ENCODE data around the gene APOE. TPM values are rescaled to one million over a fixed set of nuclear protein-coding genes. Genes with fewer than 3 reads are reported as not detected.

Gene APOE
- total and polyA plus RNA-seq, 2 of the 8 experiments (the other 6 are each of a cell fraction or from before 2014, with no cell fraction given) = 629 to 1,258 TPM

GRCh38 chr19:44882063-44882462 is 23.5 kb upstream of the APOE start:
- Histone ChIP-seq H2AFZ (ENCODE audit: low read length) (no peak overlapping the region), H3K14ac (ENCODE audit: insufficient read length) (no peak overlapping the region), H4K8ac (ENCODE audit: extremely low read depth, insufficient read depth, low read length) (peak overlapping the region; percentile 53; the same call in 1 of the 2 replicates), H3K4me2 (ENCODE audit: insufficient read depth in 1 of 2, low read depth in 2 of 2, low read length in 2 of 2) (no peak overlapping the region), H3K9ac (replicated peaks in 1 of 4; ENCODE audit: extremely low read depth in 1 of 4, low read depth in 3 of 4, low read length in 3 of 4) (no peak overlapping the region; a peak in 1 of 7 replicates), H3K4me1 (replicated peaks in 1 of 4; ENCODE audit: control insufficient read depth in 3 of 4, insufficient read depth in 4 of 4, low read length in 3 of 4) (peaks cover 0 to 20% (median 3%) of the 10 kb centered on the region in 4 experiments; a peak in 5 of 7 replicates), H3K9me3 (ENCODE audit: insufficient read depth in 2 of 2, low read depth in 1 of 2, low read length in 1 of 2) (no peaks in the 10 kb centered on the region), H3K79me1 (ENCODE audit: low read depth, low read length) (no peaks in the 10 kb centered on the region), H3K4ac (replicated peaks; ENCODE audit: insufficient read length, low read depth, low read length) (no peak overlapping the region), H2BK12ac (ENCODE audit: low read depth, low read length) (no peak overlapping the region), H3K23me2 (ENCODE audit: low read depth, low read length) (no peaks in the 10 kb centered on the region), H4K5ac (ENCODE audit: insufficient read length, low read depth, low read length) (no peak overlapping the region), H2BK5ac (ENCODE audit: low read depth, low read length) (no peak overlapping the region), H3K18ac (ENCODE audit: extremely low read depth, low read length) (no peak overlapping the region), H3K56ac (replicated peaks; ENCODE audit: insufficient read length, low read depth, low read length) (no peak overlapping the region), H4K91ac (replicated peaks; ENCODE audit: insufficient read length, low read length) (no peak overlapping the region), H2BK20ac (ENCODE audit: low read length) (no peak overlapping the region), H2BK15ac (ENCODE audit: low read length) (no peak overlapping the region), H3K23ac (ENCODE audit: insufficient read length) (no peak overlapping the region), H2AK5ac (ENCODE audit: low read depth, low read length) (no peak overlapping the region; the same call in 1 of the 2 replicates), H3K27me3 (replicated peaks in 1 of 4; ENCODE audit: control insufficient read depth in 3 of 4, extremely low read depth in 1 of 4, insufficient read depth in 3 of 4, low read length in 3 of 4) (no peaks in the 10 kb centered on the region), H3K27ac (ENCODE audit: low read depth, low read length) (no peak overlapping the region), H3K36me3 (ENCODE audit: control insufficient read depth in 2 of 4, insufficient read depth in 4 of 4, low read length in 3 of 4) (peaks cover 8 to 60% (median 20%) of the 10 kb centered on the region in 4 experiments; a peak in 5 of 8 replicates), H3K79me2 (ENCODE audit: control insufficient read depth in 1 of 2, insufficient read depth in 2 of 2, low read length in 2 of 2) (no peaks in the 10 kb centered on the region; a peak in 1 of 4 replicates), H3K4me3 (ENCODE audit: extremely low read depth in 1 of 4, insufficient read depth in 2 of 4, low read depth in 3 of 4, low read length in 4 of 4) (no peak overlapping the region), H4K20me1 (replicated peaks in 1 of 2; ENCODE audit: control insufficient read depth in 1 of 2, insufficient read depth in 2 of 2, low read length in 2 of 2) (peaks cover 7 to 10% of the 10 kb centered on the region in 2 experiments), H2BK120ac (replicated peaks; ENCODE audit: low read depth, low read length) (no peak overlapping the region)
- POLR2A ChIA-PET (ENCODE audit: partially characterized antibody) = interaction anchor here (0.5 to 13.6 kb wide), 8 partner anchors 8 to 262 kb away, joined by 3 to 109 read pairs (median 4); partner anchors contain the start of genes NECTIN2 and TOMM40
- DNase-seq (ENCODE audit: low read depth in 1 of 2, low spot score in 2 of 2) (no peak), FAIRE-seq (no peak)
- CTCF ChIA-PET (ENCODE audit: partially characterized antibody) = interaction anchor here (2.7 kb wide), 1 partner anchor 21 kb away, joined by 7 read pairs; no protein-coding TSS in a partner anchor
- TF ChIP-seq POU5F1 (IDR thresholded peaks at IDR 0.05; ENCODE audit: low read depth, low read length) (no peak), CBX5 (IDR thresholded peaks at IDR 0.05; ENCODE audit: low read depth, low read length) (no peak), NRF1 (IDR thresholded peaks at IDR 0.05; ENCODE audit: low read depth, low read length) (no peak), ASH2L (IDR thresholded peaks at IDR 0.05; ENCODE audit: low read length) (no peak), ATF3 (IDR thresholded peaks at IDR 0.05; ENCODE audit: insufficient read depth, low read depth, low read length) (no peak)
- 94% methylated on average over 15 of the region's 15 CpGs; no CpG with 5 or more reads in 1 of the 2 experiments for WGBS, 2 experiments (ENCODE audit: extremely low coverage in 1 of 2, insufficient coverage in 1 of 2, insufficient read length in 1 of 2, insufficient replicate concordance in 2 of 2, low coverage in 1 of 2, low lambda C conversion rate in 2 of 2, missing lambda C conversion rate in 1 of 2)

Measured in H1 (cell line).